Retinal pigment epithelial cell (primary cell): Measurements from ENCODE around the gene SLC35B4.

ENCODE experiments used
- DNase-seq: peaks from one replicate; pipeline ENCODE4 v3.0.0-alpha.2; 2010; ENCODE audit warnings: low read depth
- H3K4me3 ChIP-seq: 2 replicates; pipeline ENCODE4 v1.5.1; 2011; ENCODE audit warnings: mild to moderate bottlenecking, low read length, control low read depth, moderate library complexity
- CTCF ChIP-seq: conservative IDR thresholded peaks from 2 replicates; pipeline ENCODE4 v1.5.1; 2011; ENCODE audit warnings: low read depth, low read length, control low read depth, inconsistent platforms

Gene SLC35B4

GRCh38 chr7:134320201-134320600 lies 3.5 kb upstream of the SLC35B4 start:
- no peak overlapping the region for H3K4me3 ChIP-seq
- DNase-seq, result no peak
- TF ChIP-seq CTCF, result no peak

- no peak overlapping the region for H3K4me3 ChIP-seq
- DNase-seq, result no peak
- TF ChIP-seq CTCF, result no peak
These were observed 1.7 kb upstream of the SLC35B4 start for GRCh38 chr7:134318443-134318842.

GRCh38 chr7:134317434-134317833 lies 704 bp upstream of the SLC35B4 start:
- no peak for TF ChIP-seq CTCF
- DNase-seq, result no peak
- H3K4me3 ChIP-seq, result peak overlapping the region; percentile 77

- no peak for DNase-seq
- H3K4me3 ChIP-seq, result peak overlapping the region; percentile 77
- no peak for TF ChIP-seq CTCF
These were observed 821 bp downstream of the SLC35B4 start for GRCh38 chr7:134315679-134316538.

- no peak for DNase-seq
- H3K4me3 ChIP-seq, result no peak overlapping the region
- TF ChIP-seq CTCF, result no peak
These were observed 3.2 kb downstream of the SLC35B4 start for GRCh38 chr7:134313543-134313942.

GRCh38 chr7:134312717-134313116 lies 4.0 kb downstream of the SLC35B4 start:
- no peak for DNase-seq
- H3K4me3 ChIP-seq, result no peak overlapping the region
- no peak for TF ChIP-seq CTCF

GRCh38 chr7:134311807-134312206 lies 4.9 kb downstream of the SLC35B4 start:
- DNase-seq, result no peak
- no peak for TF ChIP-seq CTCF
- no peak overlapping the region for H3K4me3 ChIP-seq
